GOT3 (cell line): ENCODE results near the gene CHID1.

ENCODE experiments used
- DNase-seq: peaks from one replicate; lab custom pipeline; 2025; ENCODE audit warnings: mixed read lengths; lab: John Stamatoyannopoulos, UW

CHID1 gene

DNA sequence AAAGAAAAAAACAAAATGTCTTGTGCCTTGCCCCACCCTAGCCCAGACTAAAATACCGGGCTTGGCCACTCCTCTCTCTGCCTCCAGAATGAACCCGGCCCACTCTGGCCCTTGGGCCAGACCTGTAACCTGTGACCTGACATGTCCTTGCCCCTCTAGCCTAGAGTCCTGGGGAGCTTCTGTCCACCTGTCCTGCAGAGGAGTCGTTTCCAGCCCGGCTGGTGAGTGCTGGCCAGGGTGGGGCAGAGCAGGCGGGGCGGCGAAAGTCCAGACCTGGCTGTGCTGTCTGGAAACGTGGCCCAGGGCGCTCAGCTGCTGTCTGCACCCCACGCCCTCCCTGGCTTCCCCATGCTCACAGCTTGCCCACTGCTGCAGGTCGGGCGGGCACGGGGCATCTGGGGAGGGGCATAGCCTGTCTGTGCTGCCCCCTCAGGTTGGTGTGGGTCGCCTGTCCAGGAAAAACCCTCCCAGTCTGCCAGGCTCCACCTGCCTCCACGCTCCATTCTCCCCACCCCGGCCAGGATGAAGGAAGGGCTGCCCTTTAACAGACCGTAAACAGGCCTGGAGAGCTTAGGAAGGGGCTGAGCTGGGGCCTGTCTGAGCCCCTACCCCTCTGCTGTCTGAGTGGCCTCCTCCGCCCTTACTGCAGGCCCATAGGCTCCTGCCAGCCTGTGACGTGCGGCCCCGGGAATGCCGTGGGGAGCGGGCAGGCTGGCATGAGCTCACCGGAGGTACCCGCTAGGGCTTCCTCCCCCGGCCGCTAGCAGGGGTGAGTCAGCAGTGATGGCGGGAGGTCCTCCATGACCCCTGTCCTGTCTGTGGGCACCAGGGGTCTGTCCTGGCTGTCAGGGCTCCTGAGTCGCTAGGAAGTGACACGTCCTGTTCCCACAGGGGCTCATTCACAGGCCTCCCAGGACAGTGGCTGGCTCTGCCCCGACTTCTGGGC is 76.0 kb downstream of the CHID1 start:
- DNase-seq = no peak

DNA sequence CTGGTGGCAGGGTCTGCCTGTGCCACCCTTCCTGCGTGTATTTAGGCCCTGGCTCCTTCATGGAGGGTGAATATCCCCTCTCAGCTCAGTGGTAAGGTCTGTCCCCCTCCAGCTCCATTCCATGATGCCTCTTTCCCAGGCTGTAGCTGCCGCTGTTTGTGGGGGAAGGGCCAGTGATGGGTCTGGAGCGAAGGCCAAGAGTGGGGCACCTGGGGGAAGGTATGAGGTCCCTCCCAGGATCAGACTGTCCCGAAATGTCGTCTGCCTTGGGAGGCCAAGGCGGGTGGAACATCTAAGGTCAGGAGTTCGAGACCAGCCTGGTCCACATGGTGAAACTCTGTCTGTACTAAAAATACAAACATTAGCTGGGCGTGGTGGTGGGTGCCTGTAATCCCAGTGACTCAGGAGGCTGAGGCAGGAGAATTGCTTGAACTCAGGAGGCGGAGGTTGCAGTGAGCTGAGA is 76.7 kb downstream of the CHID1 start:
- DNase-seq = no peak

DNA sequence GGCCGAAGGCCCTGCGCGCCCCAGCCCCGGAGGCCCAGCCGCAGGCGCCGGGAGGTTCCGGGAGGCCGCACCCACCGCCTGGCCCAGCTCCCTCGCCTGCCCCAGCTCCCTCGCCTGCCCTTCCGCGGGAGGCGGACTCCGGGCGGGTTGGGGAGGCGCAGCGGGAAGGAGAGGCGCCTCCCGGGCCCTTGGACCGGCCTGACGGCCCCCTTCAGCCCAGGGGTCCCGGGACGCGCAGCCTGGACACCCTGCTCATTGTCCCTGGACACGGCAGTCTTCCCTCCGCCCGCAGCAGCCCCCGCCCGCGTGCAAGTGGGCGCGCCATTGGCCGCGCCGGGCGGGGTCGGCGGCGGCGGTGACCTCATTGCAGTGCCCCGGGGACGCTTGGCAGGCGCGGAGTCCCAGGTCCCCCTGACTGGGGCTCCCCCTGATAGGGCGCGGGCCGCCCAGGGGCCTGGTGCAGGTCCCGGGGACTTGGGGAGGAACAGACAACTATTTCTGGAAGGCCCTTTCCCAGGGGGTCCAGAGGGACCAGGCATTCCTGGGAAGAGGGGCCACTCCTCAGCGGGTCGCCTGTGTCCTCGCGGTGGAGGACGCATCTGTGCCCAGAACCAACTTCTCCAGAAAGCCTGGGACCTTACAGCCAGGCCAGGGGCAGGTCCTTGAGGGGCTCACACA is 77.4 kb downstream of the CHID1 start:
- no peak for DNase-seq

DNA sequence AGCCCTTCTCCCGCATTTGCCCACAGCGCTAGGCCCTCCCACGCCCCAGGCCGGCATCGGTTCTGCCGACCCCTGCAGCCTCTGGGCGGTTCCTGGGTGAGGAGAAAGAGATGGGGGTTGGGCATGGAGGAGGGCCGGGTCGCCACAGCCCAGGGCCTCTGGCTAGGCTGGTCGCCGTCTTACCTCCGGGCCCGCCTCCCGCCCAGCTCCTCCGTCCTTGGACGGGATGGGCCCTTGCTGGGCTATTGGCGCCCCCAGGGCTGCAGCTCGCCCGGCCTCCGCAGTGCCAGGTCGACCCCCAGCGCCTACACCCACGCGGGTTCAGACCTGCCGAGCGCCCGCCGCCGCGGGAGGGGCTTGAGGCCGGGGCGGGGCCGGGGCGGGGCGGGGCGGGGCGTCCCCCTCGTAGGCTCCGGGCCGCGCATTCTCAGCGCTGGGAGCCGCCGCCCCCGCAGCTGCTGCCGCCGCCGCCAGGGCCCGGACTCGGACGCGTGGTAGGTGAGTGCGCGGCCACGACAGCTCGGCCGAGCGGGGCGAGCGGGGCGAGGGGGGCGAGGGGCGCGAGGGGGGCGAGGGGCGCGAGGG is 78.0 kb downstream of the CHID1 start, which contains the start of gene CD151:
Gene CD151 (plus strand): TSS at position 424 of the 585 bp plus-strand sequence. CDS start 3,118 bp downstream, outside the sequence.
- no peak for DNase-seq

DNA sequence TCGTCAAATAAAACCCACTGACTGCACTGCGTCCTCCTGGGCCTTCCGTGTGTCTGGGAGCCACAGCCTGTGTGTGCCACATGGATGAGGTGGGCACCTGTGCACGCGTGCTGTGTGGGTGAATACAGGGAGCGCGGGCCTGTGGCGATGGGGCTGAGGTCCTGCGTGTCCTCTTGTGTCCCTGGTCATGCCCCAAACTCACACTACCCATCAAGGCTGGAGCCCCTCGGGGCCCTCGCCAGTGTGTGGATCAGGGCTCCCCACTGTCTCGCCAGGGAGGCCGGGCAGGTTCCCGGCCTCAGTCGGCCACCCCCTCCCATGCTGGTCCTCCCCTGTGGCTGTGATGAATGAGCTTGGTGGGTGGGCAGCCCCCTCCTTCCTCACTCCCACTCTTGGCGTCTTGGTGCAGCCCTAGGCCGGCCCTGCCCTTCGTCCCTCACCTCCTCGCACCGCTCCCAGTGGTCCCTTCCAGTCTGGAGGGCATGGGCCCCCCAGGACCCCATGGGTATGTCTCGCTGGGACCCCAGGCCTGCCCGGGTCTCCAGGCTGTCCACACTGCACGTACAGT is 78.6 kb downstream of the CHID1 start:
- DNase-seq = no peak

DNA sequence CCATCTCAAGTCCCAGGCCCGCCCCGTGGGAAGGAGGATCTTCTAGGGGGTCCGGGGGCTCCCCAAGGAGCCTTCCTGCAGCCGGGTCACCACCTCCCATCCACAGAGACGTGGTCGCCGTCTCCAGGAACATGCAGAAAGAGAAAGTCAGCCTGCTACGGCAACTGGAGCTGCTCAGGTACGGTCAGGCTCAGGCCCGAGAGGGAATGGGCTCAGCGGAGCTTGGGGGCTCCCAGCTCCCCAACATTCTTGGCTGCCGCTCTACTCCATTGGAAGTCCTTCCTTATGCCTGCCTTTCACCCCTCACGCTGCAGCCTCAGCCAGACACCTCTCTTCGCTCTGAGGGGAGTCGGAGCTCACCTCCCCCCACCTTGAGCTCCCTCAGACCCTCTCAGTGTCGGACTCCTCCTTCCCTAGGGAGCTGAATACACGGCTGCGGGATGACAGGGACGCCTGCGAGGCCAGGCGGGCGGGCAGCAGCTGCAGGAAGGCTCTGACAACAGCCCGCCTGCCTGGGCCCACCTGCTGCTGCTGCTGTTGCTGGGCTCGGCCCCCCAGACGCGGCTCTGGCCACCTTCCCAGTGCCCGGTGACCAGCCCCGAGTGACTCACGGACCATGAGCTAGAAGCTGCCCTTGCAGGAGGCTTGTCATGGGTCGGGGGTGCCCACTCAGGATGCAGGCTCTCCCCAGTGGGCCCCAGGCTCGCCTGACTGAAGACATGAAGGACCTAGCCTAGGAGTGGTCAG is 79.3 kb downstream of the CHID1 start:
- no peak for DNase-seq

DNA sequence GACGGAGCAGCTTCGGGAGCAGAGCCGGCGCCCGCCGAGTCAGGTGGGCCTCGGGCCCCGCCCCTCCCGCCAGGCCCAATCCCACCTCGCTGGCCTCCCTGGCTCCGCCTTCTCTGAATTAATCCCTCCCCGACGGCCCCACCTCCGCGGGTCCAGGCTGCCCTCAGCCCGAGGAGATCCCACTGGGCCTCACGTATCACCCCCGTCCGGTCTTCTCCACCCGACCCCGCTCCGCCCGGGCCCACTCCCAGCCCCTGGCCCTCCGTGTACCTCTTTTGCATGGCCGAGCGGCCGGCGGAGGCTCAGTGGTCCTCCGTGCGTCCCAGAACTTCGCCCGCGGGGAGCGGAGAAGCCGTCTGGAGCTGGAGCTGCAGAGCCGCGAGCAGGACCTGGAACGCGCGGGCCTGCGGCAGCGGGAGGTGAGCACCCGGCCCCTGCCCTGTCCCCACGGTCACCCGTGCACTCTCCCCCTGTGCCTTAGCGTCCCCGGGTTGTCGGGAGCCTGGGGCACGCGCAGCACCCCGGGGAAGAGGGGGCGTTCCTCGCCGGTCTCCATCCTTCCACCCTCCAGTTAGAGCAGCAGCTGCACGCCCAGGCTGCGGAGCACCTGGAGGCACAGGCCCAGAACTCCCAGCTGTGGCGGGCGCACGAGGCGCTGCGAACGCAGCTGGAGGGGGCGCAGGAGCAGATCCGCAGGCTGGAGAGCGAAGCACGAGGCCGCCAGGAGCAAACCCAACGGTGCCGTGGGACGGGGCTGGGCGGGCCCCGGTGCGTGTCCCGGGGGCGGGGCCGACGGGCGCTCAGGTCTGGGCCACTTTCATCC is 80.1 kb downstream of the CHID1 start:
- no peak for DNase-seq

DNA sequence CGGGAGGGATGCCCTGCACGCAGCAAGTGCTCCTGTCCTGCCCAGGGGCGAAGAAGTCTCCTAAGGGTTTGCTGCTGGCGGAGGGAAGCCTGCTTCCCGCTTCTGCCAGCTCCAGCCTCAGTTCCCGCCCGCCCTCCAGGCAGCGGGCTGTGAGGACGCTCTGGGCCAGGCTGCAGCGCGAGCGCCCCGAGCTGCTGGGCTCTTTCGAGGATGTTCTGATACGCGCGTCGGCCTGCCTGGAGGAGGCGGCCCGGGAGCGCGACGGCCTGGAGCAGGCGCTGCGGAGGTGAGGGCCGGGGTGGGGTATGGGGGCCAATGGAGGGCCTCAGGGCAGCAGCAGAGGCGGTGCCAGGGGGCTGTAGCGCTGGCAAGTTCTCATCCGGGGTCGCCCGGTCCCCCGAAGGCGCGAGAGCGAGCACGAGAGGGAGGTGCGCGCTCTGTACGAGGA is 80.7 kb downstream of the CHID1 start:
- DNase-seq = no peak

DNA sequence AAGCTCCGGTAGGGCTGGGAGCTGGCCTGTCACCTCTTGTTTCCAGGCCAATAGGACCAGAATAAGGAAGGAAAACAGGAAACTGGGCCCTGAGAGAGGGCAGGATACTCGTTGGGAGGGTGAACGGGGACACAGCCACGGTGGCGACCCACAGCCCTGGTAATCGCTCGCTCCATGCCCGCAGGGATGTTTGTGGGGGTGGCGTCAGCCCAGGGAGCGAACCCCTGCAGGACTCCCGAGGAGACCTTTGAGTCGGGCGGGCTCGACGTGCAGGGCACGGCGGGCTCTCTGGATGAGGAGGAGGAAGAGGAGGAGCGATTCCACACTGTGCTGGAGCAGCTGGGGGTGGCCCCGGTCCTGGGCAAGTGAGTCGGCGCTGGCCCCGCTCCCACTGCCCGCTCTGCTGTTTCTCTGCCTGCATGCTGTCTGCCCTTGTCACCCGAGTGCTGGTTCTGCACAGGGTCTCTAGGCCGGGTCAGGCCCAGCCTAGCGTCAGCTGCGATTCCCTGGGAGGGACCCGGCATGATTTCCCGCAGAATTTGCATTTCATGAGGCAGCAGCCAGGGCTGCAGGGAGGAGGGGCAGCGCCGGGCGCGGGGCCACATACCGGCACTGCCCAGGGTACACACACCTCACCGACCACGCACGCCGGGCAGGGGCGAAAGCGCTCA is 81.3 kb downstream of the CHID1 start:
- no peak for DNase-seq

DNA sequence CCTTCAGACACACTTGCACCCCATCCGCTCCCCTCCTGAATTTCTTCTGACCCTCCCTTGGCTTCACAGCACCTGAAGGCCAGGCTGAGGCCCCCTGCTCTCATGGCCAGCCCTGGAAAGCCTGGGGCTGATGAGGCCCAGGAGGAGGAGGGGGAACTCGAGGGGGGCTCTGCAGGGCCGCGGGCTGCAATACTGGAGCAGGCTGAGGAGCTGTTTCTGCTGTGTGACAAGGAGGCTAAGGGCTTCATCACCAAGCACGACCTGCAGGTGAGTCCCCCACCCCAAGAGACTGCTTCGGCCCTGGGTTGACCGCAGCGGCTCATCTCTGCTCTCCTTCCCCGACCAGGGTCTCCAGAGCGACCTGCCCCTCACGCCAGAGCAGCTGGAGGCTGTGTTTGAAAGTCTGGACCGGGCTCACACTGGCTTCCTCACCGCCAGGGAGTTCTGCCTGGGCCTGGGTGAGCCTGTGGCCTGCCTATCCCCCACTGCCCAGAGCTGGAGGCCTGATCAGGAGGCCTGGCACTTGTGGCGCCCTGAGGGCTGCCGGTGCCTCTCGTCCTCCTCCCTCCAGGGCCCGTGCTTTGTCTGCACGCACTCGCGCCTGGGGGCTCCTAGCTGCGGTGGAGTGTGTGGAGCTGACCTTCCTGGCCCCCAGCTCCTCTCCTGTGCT is 82.0 kb downstream of the CHID1 start:
- DNase-seq = no peak

DNA sequence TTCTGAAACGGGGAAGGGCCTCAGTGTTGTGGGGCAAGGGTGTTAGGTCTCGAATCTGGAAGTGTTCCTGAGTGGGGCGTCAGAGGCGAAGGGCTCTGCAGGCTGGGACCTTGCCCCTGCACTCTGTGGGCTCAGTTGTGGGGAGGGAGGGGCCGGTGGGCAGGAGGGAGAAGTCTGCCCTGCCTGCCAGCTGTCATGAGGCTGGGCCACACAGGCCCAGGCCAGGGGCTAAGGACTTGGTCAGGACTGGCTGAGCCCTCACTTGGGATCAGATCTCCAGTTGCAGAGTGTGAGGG is 82.8 kb downstream of the CHID1 start, which contains the start of gene CRACR2B:
Gene CRACR2B (plus strand): TSS at position 23 of the 296 bp plus-strand sequence. CDS start 689 bp downstream, outside the sequence.
- DNase-seq = no peak

DNA sequence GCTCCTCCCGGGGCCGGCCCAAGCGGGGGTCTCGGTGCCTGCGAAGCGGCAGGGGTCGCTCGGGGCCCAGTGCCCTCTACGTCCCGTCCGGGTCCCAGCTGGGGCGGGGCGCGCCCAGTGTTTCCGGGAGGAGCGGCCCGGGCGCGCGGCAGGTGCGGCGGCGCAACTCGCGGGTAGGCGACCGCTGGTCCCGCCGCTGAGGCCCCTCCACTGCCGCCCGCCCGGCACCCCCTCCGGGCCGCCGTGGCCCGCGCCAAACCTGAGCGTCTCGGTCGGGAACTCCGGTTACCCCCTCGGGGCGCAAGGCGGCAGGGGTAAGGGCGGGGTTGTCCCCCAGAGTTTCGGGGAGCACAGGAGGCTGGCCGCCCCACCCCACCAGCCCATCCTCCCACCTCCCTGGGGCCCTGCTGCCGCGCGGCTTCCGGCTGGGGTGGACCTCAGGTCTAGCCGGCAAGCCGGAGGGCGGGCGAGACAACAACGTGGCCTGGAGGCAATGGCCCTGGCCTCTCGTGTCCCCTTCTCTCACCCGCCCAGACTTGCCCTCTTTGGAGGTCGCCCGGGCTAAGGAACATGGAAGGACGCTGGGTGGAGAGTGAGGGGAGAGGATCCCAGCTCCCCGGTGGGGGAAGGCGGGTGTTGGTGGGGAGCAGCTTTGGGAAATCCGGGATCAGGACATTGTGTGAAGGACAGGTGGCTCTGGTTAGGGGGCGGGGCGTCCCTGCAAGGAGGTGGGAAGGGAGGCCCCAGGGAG is 83.3 kb downstream of the CHID1 start:
- DNase-seq = no peak

DNA sequence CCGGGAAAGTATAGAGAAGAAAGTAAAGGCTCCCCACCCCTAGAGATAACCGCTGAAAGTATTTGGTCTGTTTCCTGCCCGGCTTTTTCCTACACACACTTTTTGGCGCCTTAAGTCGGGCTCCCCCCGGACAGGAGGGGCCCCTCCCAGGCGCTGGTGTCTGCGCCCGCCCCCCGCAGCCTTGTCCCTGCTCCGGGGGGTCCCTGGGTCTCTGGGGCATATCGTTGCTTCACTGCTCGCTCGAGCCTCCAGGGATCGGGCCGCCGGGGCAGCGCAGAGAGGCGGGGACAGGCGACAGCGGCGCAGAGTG is 83.8 kb downstream of the CHID1 start:
- no peak for DNase-seq

DNA sequence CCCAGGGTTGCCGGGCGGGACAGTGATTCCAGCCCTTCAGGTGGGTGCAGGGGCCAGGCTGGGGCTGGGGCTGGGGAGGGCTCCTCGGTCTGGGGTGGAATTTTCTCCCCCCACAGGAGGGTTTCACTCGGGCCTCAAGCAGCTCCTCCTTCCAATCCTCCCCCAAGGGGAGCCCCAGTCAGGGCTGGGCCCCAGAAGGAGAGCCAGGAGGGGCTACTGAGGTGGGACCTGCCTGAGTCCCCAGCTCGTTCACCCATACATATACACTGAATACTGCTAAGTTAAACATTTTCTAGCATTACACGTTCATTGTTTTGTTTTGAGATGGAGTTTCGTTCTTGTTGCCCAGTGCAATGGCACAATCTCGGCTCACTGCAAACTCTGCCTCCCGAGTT is 84.4 kb downstream of the CHID1 start:
- no peak for DNase-seq

DNA sequence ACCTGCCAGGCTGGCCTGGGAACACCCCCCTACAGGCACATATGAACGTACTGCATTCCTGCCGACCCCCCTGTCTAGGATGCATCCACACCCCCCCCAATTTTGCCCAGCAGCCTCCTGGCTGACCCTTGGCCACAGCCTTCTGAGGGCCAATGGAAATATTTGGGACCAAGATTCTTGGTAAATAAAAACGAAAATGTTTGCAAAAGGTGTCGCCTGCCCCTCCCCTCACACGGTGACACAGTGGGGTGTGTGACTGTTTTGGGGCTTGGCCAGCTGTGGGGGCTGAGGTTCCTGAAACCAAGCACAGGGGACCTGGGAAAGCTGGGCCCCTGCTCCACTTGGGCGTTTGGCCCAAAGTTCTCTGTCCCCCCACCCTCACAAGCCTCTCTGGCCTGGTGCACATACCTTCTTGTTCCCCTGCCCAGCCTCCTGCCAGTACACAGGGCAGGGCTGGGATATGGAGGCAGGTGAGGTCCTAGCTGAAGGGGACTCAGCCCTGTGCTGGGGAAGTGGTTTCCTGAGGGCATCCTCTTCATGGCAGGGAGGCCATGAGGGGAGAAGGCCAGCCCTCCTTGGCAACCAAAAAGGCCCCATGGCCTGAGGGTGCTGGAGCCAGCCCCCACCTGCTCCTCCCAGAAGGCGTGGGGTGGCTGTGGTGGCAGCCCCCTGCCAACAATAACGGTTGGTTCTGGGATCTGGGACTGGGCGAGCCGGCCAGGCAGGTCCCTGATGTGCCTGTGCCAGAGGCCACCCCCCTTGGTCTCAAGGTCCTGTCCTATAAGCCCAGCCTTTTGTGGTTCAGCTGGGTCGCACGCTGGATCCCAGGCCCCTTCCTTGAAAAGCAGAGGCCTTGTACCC is 85.0 kb downstream of the CHID1 start:
- DNase-seq = no peak

DNA sequence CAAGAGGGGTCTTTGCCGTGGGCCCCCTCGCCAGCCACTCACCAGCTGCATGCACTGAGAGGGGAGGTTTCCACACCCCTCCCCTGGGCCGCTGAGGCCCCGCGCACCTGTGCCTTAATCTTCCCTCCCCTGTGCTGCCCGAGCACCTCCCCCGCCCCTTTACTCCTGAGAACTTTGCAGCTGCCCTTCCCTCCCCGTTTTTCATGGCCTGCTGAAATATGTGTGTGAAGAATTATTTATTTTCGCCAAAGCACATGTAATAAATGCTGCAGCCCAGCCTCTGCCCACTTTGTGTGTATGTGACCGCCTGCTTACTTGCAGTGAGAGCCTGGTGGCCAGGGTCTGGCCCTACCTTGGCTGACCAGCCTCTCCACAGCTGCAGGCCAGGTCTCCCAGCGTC is 85.7 kb downstream of the CHID1 start:
- no peak for DNase-seq

DNA sequence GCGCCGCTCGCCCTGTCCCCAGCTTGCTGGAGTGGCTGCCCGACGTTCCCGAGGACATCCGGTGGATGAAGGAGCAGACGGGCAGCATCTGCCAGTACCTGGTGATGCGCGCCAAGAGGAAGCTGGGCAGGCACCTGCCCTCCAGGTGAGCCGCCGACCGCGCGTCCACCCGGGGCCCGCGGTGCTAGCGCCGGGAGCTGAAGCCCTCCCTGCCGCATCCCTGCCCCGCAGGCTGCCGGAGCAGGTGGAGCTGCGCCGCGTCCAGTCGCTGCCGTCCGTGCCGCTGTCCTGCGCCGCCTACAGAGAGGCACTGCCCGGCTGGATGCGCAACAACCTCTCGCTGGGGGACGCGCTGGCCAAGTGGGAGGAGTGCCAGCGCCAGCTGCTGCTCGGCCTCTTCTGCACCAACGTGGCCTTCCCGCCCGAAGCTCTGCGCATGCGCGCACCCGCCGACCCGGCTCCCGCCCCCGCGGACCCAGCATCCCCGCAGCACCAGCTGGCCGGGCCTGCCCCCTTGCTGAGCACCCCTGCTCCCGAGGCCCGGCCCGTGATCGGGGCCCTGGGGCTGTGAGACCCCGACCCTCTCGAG is 86.2 kb downstream of the CHID1 start:
- DNase-seq = no peak
